ENCODE data around the gene SULT1C4.
A peak's percentile ranks its signal among the peaks of the same experiment; 100 is the strongest.
"Not testable (repeated sequence)": the region's sequence is repeated elsewhere in the genome, so short reads cannot be mapped to it uniquely, and the experiment has no call there.

SULT1C4 gene

GRCh38 chr2:108413711-108414095, 35.9 kb downstream of the SULT1C4 start:
- no peak for DNase-seq (ENCODE audit: low spot score)

DNA sequence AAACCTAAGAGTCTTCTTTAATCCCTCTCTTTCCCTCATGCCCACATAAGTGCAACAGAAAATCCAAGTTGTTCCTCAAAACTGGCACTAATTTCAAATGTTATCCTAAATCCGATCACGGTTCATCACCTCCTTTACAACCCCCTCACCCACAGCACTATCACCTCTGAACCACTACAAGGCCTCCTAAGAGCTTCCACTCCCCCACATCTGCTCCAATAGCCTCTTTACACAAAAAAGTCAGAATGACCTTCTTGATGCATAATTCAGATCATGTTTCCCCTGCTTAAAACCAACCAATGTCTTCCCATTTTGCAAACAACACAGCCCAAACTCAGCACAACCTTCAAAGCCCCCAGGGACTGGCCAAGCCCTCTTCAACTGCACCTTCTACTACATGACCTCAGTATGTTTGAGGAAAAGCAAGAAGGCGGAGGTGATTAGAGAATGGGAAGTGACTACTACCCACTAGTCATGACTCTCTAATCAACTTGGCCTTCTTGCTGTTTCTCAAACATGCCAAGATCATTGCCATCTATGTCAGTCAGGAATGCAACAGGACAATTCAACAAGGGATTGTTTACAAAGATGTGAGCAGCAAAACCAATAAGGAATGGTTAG, 36.6 kb downstream of the SULT1C4 start:
- no peak for DNase-seq (ENCODE audit: low spot score)

- DNase-seq (ENCODE audit: low spot score): no peak
Observed at GRCh38 chr2:108414945-108415344, 37.2 kb downstream of the SULT1C4 start.

DNA sequence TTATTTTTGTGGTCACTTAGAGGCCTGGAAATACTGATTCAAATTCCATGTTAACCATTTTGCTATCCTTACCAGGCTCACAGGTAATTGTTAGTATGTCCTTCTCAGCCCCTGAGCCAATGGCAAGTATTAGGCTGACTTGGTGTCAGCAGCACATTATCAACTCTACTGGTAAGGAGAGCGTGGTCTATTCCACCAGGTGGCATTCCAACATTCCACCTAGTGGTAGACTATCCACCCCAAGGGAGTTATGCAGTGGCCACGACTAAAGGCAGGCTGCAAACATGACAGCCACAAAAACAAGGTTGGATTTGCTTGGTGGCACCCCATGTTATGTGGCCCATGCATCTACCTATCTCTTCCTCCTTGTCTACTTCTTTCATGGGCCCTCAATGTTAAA, 39.5 kb downstream of the SULT1C4 start:
- peak; percentile 22 for DNase-seq (ENCODE audit: low spot score)

- DNase-seq (ENCODE audit: low spot score): no peak
Observed at GRCh38 chr2:108418416-108418815, 40.7 kb downstream of the SULT1C4 start.

GRCh38 chr2:108423067-108423466, 45.3 kb downstream of the SULT1C4 start:
- DNase-seq (ENCODE audit: low spot score): no peak

DNA sequence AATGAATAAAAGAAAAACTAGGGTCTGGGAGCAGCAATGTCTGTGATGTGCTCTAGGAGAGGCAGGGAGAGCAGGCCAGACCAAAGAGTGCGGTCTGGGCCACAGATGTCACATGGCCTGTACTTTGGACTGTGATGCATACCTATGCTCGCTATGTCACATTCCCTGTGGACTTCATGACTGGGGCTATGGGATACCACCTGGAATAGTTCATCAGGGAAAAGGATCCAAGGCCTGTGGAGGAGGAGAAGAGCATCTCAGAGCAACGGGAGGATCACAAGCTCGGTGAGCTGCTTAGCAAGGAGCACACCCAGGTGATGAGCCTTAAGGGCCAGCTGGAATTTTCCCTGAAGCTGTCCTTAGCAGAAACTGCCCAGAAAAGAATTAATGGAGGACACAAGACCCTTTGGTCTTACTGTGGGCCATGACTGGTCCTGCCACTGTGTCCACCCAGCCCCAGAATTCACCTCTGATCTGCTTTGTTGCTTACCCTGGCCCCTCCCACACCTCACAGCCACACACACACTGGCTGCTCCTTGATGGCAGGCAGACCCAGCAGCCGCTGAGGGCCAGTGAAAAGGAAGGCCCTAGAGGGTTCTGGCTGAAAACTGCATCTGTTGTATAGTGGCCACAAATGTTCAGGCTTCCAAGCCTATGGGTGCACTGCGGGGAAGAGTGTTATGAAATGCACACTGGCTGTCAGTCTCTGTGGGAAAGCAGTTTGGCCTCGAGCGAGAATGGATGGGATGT, 45.9 kb downstream of the SULT1C4 start:
- DNase-seq (ENCODE audit: low spot score): no peak

DNA sequence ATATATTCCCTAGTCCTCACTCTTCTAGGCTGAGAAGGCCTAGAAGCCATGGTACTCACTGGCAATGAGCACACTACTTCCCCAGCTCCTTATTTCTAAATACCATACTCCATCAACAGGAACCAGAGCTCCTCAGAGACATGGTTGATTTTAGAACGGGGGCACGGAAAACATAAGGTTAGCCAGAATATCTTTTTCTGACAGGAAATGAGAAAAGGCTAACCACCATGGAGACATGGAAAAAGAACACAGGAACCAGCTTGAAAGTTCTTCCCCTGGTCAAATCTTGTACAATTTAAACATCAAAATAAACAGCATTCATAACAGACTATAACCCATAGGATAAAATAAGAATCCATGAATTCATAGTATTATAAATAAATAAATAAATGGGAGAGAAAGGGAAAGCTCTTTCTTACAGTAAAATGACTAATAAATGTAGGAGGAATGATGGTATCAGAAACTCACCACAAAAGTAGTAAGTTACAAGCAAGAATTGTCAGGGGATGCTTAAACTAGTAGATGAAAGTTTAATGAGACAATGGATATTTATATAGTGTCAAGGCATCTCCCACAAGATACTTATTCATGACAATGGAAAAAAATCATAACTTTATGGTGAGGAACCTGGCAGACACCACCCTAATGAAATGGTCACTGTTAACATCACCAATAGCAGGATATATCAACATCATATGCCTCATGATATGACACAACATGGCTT, 50.7 kb downstream of the SULT1C4 start:
- DNase-seq (ENCODE audit: low spot score): no peak

- not testable (repeated sequence) for DNase-seq (ENCODE audit: low spot score)
Observed at GRCh38 chr2:108435578-108435977, 57.8 kb downstream of the SULT1C4 start.

DNA sequence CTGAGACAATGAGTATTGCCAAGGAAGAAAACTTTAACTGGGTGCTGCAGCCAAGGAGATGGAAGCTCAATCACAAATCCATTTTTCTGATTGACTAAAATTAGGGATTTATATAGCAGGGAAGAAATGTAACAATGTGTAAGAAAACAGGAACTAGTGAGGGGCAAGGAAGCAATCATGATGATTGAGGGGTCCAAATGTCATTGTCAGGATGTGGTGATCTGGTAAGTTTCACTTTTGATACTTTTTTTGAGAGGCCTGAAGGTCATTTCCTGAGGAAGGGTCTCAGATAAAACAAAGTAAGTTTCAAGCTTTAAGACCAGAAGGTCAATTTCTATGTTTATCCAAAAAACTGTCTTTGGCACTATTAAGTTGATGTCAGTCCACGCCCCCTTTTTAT, 59.2 kb downstream of the SULT1C4 start:
- DNase-seq (ENCODE audit: low spot score): no peak

Data from iPS-NIHi11 (cell line).